ENCODE results near the gene IFI27.
"Not testable (repeated sequence)": the region's sequence is repeated elsewhere in the genome, so short reads cannot be mapped to it uniquely, and the experiment has no call there.

Gene IFI27

GRCh38 chr14:94126800-94127199 is 16.3 kb downstream of the IFI27 start:
- DNase-seq, result no peak

- DNase-seq, result no peak
Observed at GRCh38 chr14:94127330-94127729, 16.8 kb downstream of the IFI27 start.

- no peak for DNase-seq
Observed at GRCh38 chr14:94128216-94128839, 17.8 kb downstream of the IFI27 start.

GRCh38 chr14:94129111-94129757 is 18.7 kb downstream of the IFI27 start, which contains the start of gene IFI27L2:
Gene IFI27L2 (minus strand): TSS chr14:94129604. CDS start chr14:94129564, 40 bp downstream.
- peak; percentile 27 to 68 (median 43) for DNase-seq

- DNase-seq, result peak in 4 of 6 experiments; percentile 10 to 35 (median 21)
Observed at GRCh38 chr14:94129758-94130414, 19.4 kb downstream of the IFI27 start.

GRCh38 chr14:94132285-94132887 is 21.9 kb downstream of the IFI27 start:
- DNase-seq, result peak; percentile 7 to 80 (median 43)

- DNase-seq, result no peak
Observed at GRCh38 chr14:94135476-94135875, 24.9 kb downstream of the IFI27 start.

GRCh38 chr14:94136575-94137331 is 26.2 kb downstream of the IFI27 start:
- DNase-seq, result peak; percentile 52 to 84 (median 76)

GRCh38 chr14:94138251-94138650 is 27.7 kb downstream of the IFI27 start:
- no peak for DNase-seq

GRCh38 chr14:94139006-94139405 is 28.5 kb downstream of the IFI27 start:
- DNase-seq, result no peak

- DNase-seq, result no peak
Observed at GRCh38 chr14:94139421-94139820, 28.9 kb downstream of the IFI27 start.

- no peak for DNase-seq
Observed at GRCh38 chr14:94142247-94142646, 31.7 kb downstream of the IFI27 start.

GRCh38 chr14:94142836-94143235 is 32.3 kb downstream of the IFI27 start:
- no peak for DNase-seq

- DNase-seq, result no peak
Observed at GRCh38 chr14:94143239-94143638, 32.7 kb downstream of the IFI27 start.

GRCh38 chr14:94143711-94144110 is 33.2 kb downstream of the IFI27 start:
- no peak for DNase-seq

GRCh38 chr14:94144765-94145164 is 34.2 kb downstream of the IFI27 start:
- no peak for DNase-seq

GRCh38 chr14:94145902-94146527 is 35.5 kb downstream of the IFI27 start:
- no peak for DNase-seq

GRCh38 chr14:94152676-94153075 is 42.1 kb downstream of the IFI27 start:
- no peak for DNase-seq

GRCh38 chr14:94153750-94154342 is 43.3 kb downstream of the IFI27 start:
- DNase-seq, result no peak

- DNase-seq, result not testable (repeated sequence)
Observed at GRCh38 chr14:94156143-94156542, 45.6 kb downstream of the IFI27 start.

GRCh38 chr14:94157197-94157596 is 46.7 kb downstream of the IFI27 start:
- DNase-seq, result no peak

Data from stimulated activated naive CD4-positive, alpha-beta T cell (primary cell).